Osteoblast (primary cell): ENCODE results near the gene GGACT. TPM values are rescaled to one million over a fixed set of nuclear protein-coding genes. Genes with fewer than 3 reads are reported as not detected.

Experiments
- DNase-seq: peaks from one replicate; pipeline ENCODE4 v3.0.0; 2011; ENCODE audit warnings: low spot score, mixed read lengths; ENCODE audit not compliant: insufficient read length; ENCODE audit errors: missing footprints
- H2AFZ ChIP-seq: 2 replicates; pipeline ENCODE4 v1.6.0; 2011; ENCODE audit warnings: mild to moderate bottlenecking, low read length
- H3K27ac ChIP-seq: 2 replicates; pipeline ENCODE4 v1.5.1; 2011; ENCODE audit warnings: mild to moderate bottlenecking, low read depth, low read length, moderate library complexity
- H3K27me3 ChIP-seq: 2 replicates; pipeline ENCODE4 v1.6.0; 2012; ENCODE audit warnings: mild to moderate bottlenecking, control low read depth, inconsistent platforms, low read length, moderate library complexity; ENCODE audit not compliant: insufficient read depth
- H3K36me3 ChIP-seq: 2 replicates; pipeline ENCODE4 v1.5.1; 2011; ENCODE audit warnings: mild to moderate bottlenecking, low read length, control low read depth, moderate library complexity; ENCODE audit not compliant: insufficient read depth
- H3K4me1 ChIP-seq: 2 replicates; pipeline ENCODE4 v1.5.1; 2011; ENCODE audit warnings: mild to moderate bottlenecking, low read length, control low read depth, moderate library complexity; ENCODE audit not compliant: insufficient read depth
- H3K4me2 ChIP-seq: 2 replicates; pipeline ENCODE4 v1.6.0; 2011; ENCODE audit warnings: mild to moderate bottlenecking, low read length; ENCODE audit not compliant: insufficient read depth
- H3K4me3 ChIP-seq: fragments of 200-600 bp; sonication (generic); 3 replicates; pipeline ENCODE4 v1.5.1; 2012; ENCODE audit warnings: mild to moderate bottlenecking, low read length, inconsistent platforms; ENCODE audit not compliant: insufficient read depth
- H3K79me2 ChIP-seq: 2 replicates; pipeline ENCODE4 v1.6.0; 2012; ENCODE audit warnings: mild to moderate bottlenecking, low read length, control low read depth, inconsistent platforms; ENCODE audit not compliant: insufficient read depth
- H3K9me3 ChIP-seq: 2 replicates; pipeline ENCODE4 v1.5.1; 2011; ENCODE audit warnings: low read depth, low read length, control low read depth
- H4K20me1 ChIP-seq: 2 replicates; pipeline ENCODE4 v1.6.0; 2012; ENCODE audit warnings: mild to moderate bottlenecking, low read length, control low read depth; ENCODE audit not compliant: insufficient read depth
- CTCF ChIP-seq: IDR thresholded peaks from 2 replicates; pipeline ENCODE4 v1.5.1; 2011; ENCODE audit warnings: mild to moderate bottlenecking, low read depth, low read length, moderate library complexity; ENCODE audit errors: extremely low read depth
- total RNA-seq: library from RNA; depleted of rRNA; stranded (reverse); fragments of >200 nt; gene quantifications from 2 replicates; pipeline ENCODE4 v1.2.3, GENCODE V29; 2012

The GGACT gene
- total RNA-seq, 1 donor: 7.6 TPM

GRCh38 chr13:100600915-100601314, 12.3 kb upstream of the GGACT start:
- no peak overlapping the region for H3K27ac ChIP-seq
- TF ChIP-seq CTCF: no peak
- no peaks in the 10 kb centered on the region for H4K20me1 ChIP-seq
- H3K4me2 ChIP-seq: no peak overlapping the region
- no peaks in the 10 kb centered on the region for H3K27me3 ChIP-seq
- no peak overlapping the region for H3K4me3 ChIP-seq
- H2AFZ ChIP-seq: no peak overlapping the region
- no peaks in the 10 kb centered on the region for H3K36me3 ChIP-seq
- H3K9me3 ChIP-seq: peaks cover 2% of the 10 kb centered on the region
- H3K79me2 ChIP-seq: no peaks in the 10 kb centered on the region
- DNase-seq: no peak
- H3K4me1 ChIP-seq: no peaks in the 10 kb centered on the region

GRCh38 chr13:100600461-100600860, 11.9 kb upstream of the GGACT start:
- H3K27ac ChIP-seq: no peak overlapping the region
- H3K4me2 ChIP-seq: no peak overlapping the region
- H4K20me1 ChIP-seq: no peaks in the 10 kb centered on the region
- no peak overlapping the region for H2AFZ ChIP-seq
- H3K36me3 ChIP-seq: no peaks in the 10 kb centered on the region
- peaks cover 2% of the 10 kb centered on the region for H3K9me3 ChIP-seq
- H3K27me3 ChIP-seq: no peaks in the 10 kb centered on the region
- no peak for DNase-seq
- no peaks in the 10 kb centered on the region for H3K79me2 ChIP-seq
- no peaks in the 10 kb centered on the region for H3K4me1 ChIP-seq
- TF ChIP-seq CTCF: no peak
- no peak overlapping the region for H3K4me3 ChIP-seq

GRCh38 chr13:100597253-100597652, 8.7 kb upstream of the GGACT start:
- Histone ChIP-seq H3K4me1 (no peaks in the 10 kb centered on the region), H3K27ac (no peak overlapping the region), H4K20me1 (no peaks in the 10 kb centered on the region), H3K4me2 (no peak overlapping the region), H2AFZ (no peak overlapping the region), H3K9me3 (peaks cover 2% of the 10 kb centered on the region), H3K79me2 (no peaks in the 10 kb centered on the region), H3K36me3 (no peaks in the 10 kb centered on the region), H3K4me3 (no peak overlapping the region), H3K27me3 (no peaks in the 10 kb centered on the region)
- no peak for TF ChIP-seq CTCF
- DNase-seq: no peak

GRCh38 chr13:100596516-100596915, 7.9 kb upstream of the GGACT start:
- no peaks in the 10 kb centered on the region for H3K4me1 ChIP-seq
- no peak overlapping the region for H3K27ac ChIP-seq
- H3K27me3 ChIP-seq: no peaks in the 10 kb centered on the region
- H3K79me2 ChIP-seq: no peaks in the 10 kb centered on the region
- H3K4me3 ChIP-seq: no peak overlapping the region
- peaks cover 2% of the 10 kb centered on the region for H3K9me3 ChIP-seq
- H4K20me1 ChIP-seq: no peaks in the 10 kb centered on the region
- H2AFZ ChIP-seq: no peak overlapping the region
- TF ChIP-seq CTCF: no peak
- H3K4me2 ChIP-seq: no peak overlapping the region
- no peak for DNase-seq
- H3K36me3 ChIP-seq: no peaks in the 10 kb centered on the region
